ENCODE measurements around the gene NRG2.

DNA sequence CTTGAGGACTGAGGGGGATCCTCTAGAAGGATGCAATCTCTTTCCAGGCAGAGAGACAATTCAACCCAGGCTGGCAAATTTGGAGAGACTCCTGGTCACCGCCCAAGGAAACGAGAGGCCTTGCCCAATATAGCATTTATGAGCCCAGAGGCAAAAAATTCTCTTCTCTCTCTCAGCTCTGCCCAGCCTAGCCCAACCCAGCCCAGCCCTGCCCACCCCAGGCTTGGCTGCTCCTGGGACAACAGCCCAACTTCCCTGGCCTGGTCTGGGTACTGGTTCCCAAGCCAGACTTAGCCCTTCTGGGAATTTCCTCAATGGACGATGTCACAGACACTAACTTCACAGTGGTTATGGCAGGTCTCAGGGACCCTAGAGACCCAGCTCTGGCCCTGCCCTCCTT is 130.9 kb downstream of the NRG2 start:
- TF ChIP-seq, protein P1, sequence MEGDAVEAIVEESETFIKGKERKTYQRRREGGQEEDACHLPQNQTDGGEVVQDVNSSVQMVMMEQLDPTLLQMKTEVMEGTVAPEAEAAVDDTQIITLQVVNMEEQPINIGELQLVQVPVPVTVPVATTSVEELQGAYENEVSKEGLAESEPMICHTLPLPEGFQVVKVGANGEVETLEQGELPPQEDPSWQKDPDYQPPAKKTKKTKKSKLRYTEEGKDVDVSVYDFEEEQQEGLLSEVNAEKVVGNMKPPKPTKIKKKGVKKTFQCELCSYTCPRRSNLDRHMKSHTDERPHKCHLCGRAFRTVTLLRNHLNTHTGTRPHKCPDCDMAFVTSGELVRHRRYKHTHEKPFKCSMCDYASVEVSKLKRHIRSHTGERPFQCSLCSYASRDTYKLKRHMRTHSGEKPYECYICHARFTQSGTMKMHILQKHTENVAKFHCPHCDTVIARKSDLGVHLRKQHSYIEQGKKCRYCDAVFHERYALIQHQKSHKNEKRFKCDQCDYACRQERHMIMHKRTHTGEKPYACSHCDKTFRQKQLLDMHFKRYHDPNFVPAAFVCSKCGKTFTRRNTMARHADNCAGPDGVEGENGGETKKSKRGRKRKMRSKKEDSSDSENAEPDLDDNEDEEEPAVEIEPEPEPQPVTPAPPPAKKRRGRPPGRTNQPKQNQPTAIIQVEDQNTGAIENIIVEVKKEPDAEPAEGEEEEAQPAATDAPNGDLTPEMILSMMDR (IDR thresholded peaks at IDR 0.05): no peak
- TF ChIP-seq POLR2A (IDR thresholded peaks at IDR 0.05): no peak
